Measurements from ENCODE around the gene EIF3L.

EIF3L gene

DNA sequence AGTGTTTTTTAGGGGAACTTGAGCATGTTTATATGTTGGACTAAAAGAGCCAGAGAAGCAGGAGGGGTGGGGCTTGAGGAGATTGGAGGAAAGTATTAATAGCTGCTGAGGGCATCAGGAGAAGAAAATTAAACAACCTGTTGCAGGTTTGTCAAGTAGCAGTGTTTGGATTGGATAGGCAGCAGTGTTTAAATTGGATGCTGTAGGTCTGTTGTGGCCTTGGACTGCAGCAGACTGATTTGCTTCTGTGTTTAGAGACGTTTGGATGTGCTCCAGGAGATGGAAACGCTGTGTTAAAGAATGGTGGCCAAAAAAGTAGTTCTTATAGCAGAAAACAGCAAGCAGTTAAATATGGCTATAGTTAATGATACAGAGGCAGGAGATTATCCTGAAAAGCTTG lies 5.7 kb downstream of the EIF3L start:
- DNase-seq (ENCODE audit: low read depth): no peak

DNA sequence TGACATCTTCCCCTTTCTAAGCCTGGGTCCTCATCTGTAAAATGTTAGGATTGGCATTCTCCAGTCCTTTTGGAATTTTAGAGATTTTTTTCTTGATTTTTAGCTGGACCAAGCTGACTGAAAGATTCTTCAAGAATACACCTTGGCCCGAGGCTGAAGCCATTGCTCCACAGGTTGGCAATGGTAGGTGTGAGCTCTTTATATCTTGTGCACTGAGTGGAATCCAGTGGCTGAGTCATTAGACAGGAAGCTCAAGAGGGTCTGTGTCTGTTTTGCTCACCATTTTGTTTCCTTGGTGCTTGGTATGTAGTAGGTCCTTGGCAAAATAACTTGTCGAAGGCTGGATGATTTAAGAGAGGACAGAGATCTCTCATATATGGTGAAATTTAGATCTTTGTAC lies 6.2 kb downstream of the EIF3L start:
- DNase-seq (ENCODE audit: low read depth): no peak

GRCh38 chr22:37860796-37861421 lies 11.7 kb downstream of the EIF3L start:
- no peak for DNase-seq (ENCODE audit: low read depth)

GRCh38 chr22:37862570-37863325 lies 13.5 kb downstream of the EIF3L start:
- no peak for DNase-seq (ENCODE audit: low read depth)

- DNase-seq (ENCODE audit: low read depth): no peak
Measured at GRCh38 chr22:37865510-37865909, 16.3 kb downstream of the EIF3L start.

DNA sequence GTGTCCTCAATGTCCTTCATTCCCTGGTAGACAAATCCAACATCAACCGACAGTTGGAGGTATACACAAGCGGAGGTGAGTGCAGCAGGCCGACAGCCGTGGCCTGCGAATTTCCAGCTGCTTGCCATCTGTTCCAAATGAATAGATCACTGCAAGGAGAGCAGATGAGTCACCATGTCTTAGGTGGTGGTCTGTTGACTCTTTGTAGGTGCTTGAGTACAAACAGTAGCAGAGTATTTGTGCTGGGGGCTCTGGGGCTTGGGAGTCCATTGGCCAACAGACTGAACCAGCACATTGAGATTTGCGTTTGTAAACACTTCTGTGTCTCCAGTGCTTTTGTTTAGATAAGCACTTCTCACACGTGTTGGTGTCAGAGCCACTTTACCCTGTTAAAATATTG lies 21.1 kb downstream of the EIF3L start:
- no peak for DNase-seq (ENCODE audit: low read depth)

- no peak for DNase-seq (ENCODE audit: low read depth)
Measured at GRCh38 chr22:37880668-37881440, 31.6 kb downstream of the EIF3L start.

GRCh38 chr22:37884420-37884819 lies 35.2 kb downstream of the EIF3L start:
- DNase-seq (ENCODE audit: low read depth): no peak

- DNase-seq (ENCODE audit: low read depth): no peak
Measured at GRCh38 chr22:37887584-37888378, 38.6 kb downstream of the EIF3L start.

- no peak for DNase-seq (ENCODE audit: low read depth)
Measured at GRCh38 chr22:37891926-37892325, 42.7 kb downstream of the EIF3L start.

DNA sequence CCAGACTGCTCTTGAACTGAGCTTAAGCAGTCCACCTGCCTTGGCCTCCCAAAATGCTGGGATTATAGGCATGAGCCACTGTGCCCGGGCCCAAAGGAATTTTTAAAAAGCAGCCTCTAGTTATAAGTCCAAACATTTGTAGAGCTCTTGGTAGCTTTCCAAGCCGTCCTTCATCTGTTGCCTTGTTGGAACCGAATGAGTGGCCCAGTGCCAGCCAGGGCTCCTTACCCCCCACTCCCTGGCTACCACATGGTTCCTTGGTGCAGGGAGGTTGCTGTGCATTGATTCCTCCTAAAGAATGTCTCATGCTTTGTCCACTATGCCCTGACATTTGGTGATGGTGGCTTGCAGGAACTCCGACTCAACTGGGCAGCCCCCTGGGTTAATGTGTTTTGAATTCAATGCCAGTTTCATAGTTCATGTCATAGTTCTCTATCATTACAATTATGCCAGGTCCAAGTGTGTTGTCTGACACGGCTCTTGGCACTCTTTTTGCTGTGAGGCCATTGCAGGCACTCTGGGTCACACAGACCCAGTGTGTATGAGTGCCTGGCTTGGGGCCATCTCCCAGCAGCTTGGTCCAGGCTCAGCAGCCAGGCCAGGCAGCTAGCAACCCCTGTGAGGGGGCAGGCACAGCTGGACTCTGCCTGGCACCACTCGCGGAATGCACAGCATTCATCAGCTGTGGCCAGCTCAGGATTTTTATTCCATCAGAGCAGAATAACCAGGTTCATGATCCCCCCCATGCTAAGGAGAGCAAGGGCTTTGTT lies 43.5 kb downstream of the EIF3L start:
- no peak for DNase-seq (ENCODE audit: low read depth)

- no peak for DNase-seq (ENCODE audit: low read depth)
Measured at GRCh38 chr22:37893583-37893983, 44.4 kb downstream of the EIF3L start.

DNA sequence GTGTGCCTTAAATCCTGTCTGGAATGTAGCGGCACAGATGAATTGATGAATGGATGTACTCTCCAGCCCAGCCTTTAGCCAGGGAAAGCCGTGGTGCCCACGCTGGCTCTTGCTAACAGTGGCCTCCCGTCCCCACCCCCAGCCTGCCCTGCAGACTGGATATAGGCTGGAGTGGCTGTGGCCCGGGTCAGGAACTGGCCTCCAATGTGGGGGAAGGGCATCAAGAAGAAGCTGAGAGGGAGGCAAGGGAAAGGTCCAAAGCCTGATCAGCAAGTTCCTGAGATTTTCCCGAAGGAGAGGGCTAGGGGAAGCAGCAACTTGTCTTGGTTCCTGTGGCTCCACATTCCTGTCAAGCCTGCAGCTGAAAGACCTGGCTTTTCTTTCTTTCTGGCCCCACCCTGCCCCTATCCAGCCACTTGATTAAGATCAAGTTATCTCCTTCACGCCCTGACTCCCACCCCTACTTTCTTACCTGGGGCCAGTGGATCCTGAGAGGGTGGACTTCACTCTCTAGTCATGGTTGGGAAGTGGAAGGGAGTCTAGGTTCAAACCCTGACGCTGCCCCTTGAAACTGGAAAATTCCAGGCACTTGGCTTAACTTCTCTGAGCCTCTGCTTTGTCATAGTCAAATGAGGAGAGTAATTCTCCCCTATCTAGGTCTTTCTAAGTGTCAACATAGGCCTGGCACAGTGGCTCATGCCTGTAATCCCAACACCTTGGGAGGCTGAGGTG lies 45.9 kb downstream of the EIF3L start:
- no peak for DNase-seq (ENCODE audit: low read depth)

GRCh38 chr22:37896181-37896592 lies 47.0 kb downstream of the EIF3L start:
- DNase-seq (ENCODE audit: low read depth): no peak

- no peak for DNase-seq (ENCODE audit: low read depth)
Measured at GRCh38 chr22:37896939-37897338, 47.7 kb downstream of the EIF3L start.

DNA sequence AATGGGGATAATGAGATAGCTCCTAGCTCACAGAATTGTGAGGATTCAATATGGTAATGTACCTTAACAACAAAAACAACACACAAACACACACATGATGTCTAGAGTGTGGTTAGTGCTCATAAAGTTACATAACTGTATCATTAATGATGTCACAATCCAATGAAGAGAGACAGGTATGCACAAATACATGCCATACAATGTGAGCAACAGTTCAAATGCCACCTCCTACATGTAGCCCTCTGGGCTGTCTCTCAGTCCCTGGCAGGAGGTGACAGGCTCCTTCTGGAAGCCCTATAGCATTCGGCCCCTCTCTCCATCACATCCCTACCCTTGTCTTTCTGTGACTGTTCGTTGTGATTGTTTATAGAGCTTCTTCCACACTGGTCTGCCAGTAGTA lies 48.6 kb downstream of the EIF3L start:
- DNase-seq (ENCODE audit: low read depth): no peak

DNA sequence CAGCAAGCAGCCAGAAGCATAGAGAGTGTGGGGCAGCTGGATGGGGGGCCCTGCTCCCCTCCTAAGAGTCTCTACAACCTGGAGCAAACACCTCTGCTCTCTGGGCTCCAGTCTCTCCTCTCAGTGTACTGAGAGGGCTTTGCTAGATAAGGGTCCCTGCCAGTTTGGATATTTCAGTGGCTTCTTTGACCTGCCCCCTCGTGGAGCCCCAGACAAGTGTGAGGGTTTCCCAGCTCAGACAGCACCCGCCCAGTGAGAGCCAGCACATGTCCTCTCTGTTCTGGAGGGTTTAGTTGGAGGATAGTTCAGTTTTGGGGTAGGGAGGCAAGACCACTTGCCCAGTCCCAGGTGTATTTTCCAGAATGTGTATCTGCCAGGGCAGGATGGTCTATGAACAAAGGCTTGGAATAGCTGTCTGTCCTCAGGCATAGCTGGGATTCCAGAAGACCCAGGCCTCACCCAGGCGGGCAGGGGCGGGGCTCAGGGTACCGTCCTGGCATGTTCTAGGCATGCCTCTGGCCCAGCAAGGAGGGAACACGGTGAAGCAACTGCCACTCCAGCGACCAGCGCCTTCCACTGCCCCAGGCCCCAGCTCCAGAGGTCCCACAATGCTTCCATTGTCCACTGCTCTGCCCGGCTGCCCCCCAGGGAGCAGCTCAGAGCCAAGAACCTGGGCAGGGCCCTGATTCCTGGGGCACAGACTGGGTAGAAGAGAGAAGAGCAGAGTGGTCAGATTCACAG lies 49.4 kb downstream of the EIF3L start:
- no peak for DNase-seq (ENCODE audit: low read depth)

- DNase-seq (ENCODE audit: low read depth): no peak
Measured at GRCh38 chr22:37904572-37905533, 55.6 kb downstream of the EIF3L start.

Data from activated T-helper 9 cell treated with anti-CD3 and anti-CD28 coated beads, Interleukin-2, amount 50 U/mL, for 16 hours (primary cell).